ENCODE results near the gene DCANP1.

Gene DCANP1

GRCh38 chr5:135457424-135458071 is 10.4 kb upstream of the DCANP1 start:
- peak; percentile 95 for TF ChIP-seq CTCF (IDR thresholded peaks at IDR 0.05; ENCODE audit: insufficient read depth, low read depth, low read length, missing control alignments)
- DNase-seq (ENCODE audit: low read depth): peak; percentile 79
- no peak overlapping the region for H3K4me3 ChIP-seq (ENCODE audit: low read depth, low read length)

GRCh38 chr5:135456238-135457099 is 9.3 kb upstream of the DCANP1 start:
- no peak for TF ChIP-seq CTCF (IDR thresholded peaks at IDR 0.05; ENCODE audit: insufficient read depth, low read depth, low read length, missing control alignments)
- peak; percentile 45 for DNase-seq (ENCODE audit: low read depth)
- H3K4me3 ChIP-seq (ENCODE audit: low read depth, low read length): no peak overlapping the region

DNA sequence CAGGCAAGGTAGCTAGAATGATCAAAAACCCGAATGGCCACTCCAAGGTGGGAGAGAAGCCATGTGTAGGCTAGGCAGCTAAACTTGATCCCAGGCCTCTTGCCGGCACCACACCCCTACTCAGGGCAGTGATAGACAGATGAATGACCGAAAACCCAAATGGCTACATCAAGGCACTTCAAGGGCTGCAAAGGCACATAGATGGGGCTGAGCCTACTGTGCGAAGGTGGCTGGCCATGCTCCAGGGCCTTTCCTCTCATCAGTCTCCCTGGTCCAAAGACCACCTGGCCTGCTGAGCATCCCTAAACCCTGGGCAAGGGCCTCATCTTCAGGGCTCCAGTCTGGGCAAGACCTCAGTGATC is 8.7 kb upstream of the DCANP1 start:
- no peak for TF ChIP-seq CTCF (IDR thresholded peaks at IDR 0.05; ENCODE audit: insufficient read depth, low read depth, low read length, missing control alignments)
- no peak overlapping the region for H3K4me3 ChIP-seq (ENCODE audit: low read depth, low read length)
- no peak for DNase-seq (ENCODE audit: low read depth)

DNA sequence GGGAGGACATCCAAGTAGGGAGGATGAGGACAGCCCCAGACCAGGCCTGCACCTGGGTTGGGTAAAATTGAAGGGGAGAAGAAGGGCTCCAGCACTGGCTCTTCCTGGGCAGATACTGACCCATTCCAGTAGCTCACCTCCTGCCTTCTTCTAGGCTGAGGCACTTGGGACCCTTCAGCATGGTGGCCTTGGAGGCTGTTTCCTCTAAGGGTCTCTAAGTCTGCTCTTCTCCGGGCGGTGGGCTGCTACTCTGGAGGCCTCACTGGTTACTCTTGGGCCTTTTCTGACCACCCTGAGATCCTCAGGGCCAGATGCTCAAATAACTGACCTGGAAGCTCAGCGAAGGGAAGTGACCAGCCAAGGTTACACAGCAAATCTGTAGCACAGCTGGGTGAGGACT is 7.8 kb upstream of the DCANP1 start:
- TF ChIP-seq CTCF (IDR thresholded peaks at IDR 0.05; ENCODE audit: insufficient read depth, low read depth, low read length, missing control alignments): no peak
- DNase-seq (ENCODE audit: low read depth): no peak
- H3K4me3 ChIP-seq (ENCODE audit: low read depth, low read length): no peak overlapping the region

DNA sequence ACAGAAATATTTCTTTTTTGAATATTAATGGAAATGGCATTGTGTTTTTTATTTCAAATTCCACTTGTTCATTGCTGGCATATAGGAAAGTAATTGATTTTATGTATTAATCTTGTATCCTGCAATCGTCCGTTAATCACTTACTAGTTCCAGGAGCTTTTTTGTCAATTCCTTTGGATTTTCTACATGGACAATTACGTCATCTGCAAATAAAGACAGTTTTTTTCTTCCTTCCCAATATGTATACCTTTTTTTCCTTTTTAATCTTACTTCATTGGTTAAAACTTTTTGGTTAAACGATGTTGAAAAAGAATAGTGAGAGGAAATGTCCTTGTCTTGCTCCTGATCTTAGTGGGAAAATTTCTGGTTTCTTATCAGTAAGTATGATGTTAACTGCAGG is 6.5 kb upstream of the DCANP1 start:
- no peak for DNase-seq (ENCODE audit: low read depth)
- no peak overlapping the region for H3K4me3 ChIP-seq (ENCODE audit: low read depth, low read length)
- TF ChIP-seq CTCF (IDR thresholded peaks at IDR 0.05; ENCODE audit: insufficient read depth, low read depth, low read length, missing control alignments): no peak

DNA sequence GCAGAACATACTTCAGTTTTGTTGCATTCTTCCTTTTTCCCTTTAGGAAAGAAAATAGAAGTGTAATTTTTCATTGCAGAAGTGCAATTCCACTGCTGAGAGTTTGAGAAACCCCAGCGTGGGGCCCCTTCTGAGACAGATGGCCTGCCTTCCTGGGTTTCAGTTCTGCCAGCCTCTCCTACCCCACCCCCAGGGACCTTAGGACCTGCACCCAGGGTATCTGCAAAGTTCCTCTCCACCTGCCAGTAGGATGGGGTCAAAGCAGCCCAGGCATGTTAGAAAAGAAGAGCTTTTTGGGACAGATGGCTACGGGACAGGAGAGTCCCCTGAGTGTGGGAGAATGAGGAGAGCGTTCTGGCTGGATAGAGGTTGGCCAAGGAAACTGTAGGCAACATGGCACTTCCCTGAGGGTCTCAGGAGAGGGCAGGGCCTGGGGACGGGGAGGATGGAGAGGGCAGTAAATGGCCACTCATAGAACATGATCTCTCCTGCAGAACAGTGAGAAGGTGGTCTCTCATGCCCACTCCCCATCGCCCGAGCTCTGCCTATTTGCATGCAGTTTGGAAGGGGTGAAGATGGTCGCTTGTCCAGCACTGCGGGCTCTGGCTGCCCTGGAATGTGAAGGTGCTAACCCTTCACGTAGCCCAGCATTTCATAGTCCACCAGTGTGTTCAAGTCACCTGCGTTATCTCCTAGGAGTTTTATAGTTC is 5.3 kb upstream of the DCANP1 start, which contains the start of gene TIFAB:
TSS of gene TIFAB (minus strand) at position 31 of the 710 bp plus-strand sequence. CDS start 2,412 bp downstream, outside the sequence.
- no peak within 1 kb of the TSS for H3K4me3 ChIP-seq (ENCODE audit: low read depth, low read length)
- TF ChIP-seq CTCF (IDR thresholded peaks at IDR 0.05; ENCODE audit: insufficient read depth, low read depth, low read length, missing control alignments): no peak
- DNase-seq (ENCODE audit: low read depth): no peak

Data from GM12865 (cell line).